Progenitor cell of endocrine pancreas (in vitro differentiated cells): ENCODE measurements around the gene SRRM4. TPM values are rescaled to one million over a fixed set of nuclear protein-coding genes. Genes with fewer than 3 reads are reported as not detected.
"Not testable (repeated sequence)": the region's sequence is repeated elsewhere in the genome, so short reads cannot be mapped to it uniquely, and the experiment has no call there.

Experiments used
- DNase-seq: peaks from one replicate; pipeline ENCODE4 v3.0.0; 2021; ENCODE audit warnings: low spot score; ENCODE audit not compliant: unreplicated experiment
- H3K27ac Mint-ChIP-seq: 2 replicates; pipeline ENCODE4 v1.8.0; 2021; ENCODE audit warnings: mild to moderate bottlenecking, moderate library complexity, mixed read lengths
- H3K27me3 Mint-ChIP-seq: 2 replicates; pipeline ENCODE4 v1.8.0; 2021; ENCODE audit warnings: mixed read lengths
- H3K36me3 Mint-ChIP-seq: 2 replicates; pipeline ENCODE4 v1.8.0; 2022; ENCODE audit warnings: mixed read lengths; ENCODE audit not compliant: insufficient read depth
- H3K4me1 Mint-ChIP-seq: 2 replicates; pipeline ENCODE4 v1.8.0; 2021; ENCODE audit warnings: low read depth, mixed read lengths
- H3K4me3 Mint-ChIP-seq: 2 replicates; pipeline ENCODE4 v1.8.0; 2021; ENCODE audit warnings: low read depth, mild to moderate bottlenecking, moderate library complexity, mixed read lengths
- H3K9me3 Mint-ChIP-seq: 2 replicates; pipeline ENCODE4 v1.8.0; 2021; ENCODE audit warnings: low read depth, mixed read lengths
- total RNA-seq: library from RNA; stranded (reverse); gene quantifications from 2 replicates; pipeline ENCODE4 v1.2.1, GENCODE V29; 2021
- TF ChIP-seq, protein P1 (sequence below): fragments of 200-600 bp; sonication (generic); IDR thresholded peaks from one replicate; pipeline ENCODE4 v1.5.0; 2021; ENCODE audit warnings: antibody characterized with exemption, mild to moderate bottlenecking; ENCODE audit not compliant: unreplicated experiment

The SRRM4 gene
- total RNA-seq, 1 donor from 2014 or later, result 2.4 TPM

DNA sequence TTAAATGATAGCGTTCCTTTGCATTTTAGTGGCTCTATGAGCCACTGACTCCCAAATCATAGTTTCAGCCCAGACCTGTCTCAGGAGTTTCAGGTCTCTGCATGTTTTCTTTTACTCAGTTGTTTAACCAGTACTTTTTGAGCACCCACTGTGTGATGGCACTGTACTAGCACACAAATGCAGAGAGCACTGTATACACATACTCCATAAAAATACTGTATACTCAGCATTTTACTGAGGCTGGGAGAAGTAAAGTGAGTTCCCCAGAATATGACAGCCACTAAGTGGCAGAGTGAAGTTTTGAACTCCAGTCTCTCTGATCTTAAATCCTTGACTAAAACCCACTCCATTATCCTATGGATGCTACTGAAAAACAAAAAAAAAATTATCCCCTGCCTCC lies 121.4 kb downstream of the SRRM4 start:
- peaks cover 7% of the 10 kb centered on the region for H3K9me3 Mint-ChIP-seq
- TF ChIP-seq, protein P1, sequence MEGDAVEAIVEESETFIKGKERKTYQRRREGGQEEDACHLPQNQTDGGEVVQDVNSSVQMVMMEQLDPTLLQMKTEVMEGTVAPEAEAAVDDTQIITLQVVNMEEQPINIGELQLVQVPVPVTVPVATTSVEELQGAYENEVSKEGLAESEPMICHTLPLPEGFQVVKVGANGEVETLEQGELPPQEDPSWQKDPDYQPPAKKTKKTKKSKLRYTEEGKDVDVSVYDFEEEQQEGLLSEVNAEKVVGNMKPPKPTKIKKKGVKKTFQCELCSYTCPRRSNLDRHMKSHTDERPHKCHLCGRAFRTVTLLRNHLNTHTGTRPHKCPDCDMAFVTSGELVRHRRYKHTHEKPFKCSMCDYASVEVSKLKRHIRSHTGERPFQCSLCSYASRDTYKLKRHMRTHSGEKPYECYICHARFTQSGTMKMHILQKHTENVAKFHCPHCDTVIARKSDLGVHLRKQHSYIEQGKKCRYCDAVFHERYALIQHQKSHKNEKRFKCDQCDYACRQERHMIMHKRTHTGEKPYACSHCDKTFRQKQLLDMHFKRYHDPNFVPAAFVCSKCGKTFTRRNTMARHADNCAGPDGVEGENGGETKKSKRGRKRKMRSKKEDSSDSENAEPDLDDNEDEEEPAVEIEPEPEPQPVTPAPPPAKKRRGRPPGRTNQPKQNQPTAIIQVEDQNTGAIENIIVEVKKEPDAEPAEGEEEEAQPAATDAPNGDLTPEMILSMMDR, result no peak
- no peak overlapping the region for H3K27ac Mint-ChIP-seq

DNA sequence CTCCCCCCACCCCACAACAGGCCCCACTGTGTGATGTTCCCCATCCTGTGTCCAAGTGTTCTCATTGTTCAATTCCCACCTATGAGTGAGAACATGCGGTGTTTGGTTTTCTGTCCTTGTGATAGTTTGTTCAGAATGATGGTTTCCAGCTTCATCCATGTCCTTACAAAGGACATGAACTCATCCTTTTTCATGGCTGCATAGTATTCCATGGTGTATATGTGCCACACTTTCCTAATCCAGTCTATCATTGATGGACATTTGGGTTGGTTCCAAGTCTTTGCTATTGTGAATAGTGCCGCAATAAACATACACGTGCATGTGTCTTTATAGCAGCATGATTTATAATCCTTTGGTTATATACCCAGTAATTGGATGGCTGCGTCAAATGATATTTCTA lies 123.6 kb downstream of the SRRM4 start:
- DNase-seq, H3K27me3 Mint-ChIP-seq, H3K4me1 Mint-ChIP-seq, H3K27ac Mint-ChIP-seq, H3K4me3 Mint-ChIP-seq, H3K36me3 Mint-ChIP-seq: not testable (repeated sequence)
- H3K9me3 Mint-ChIP-seq, result peaks cover 14% of the 10 kb centered on the region

More for the DNA sequence above, 121.4 kb downstream of the SRRM4 start:
- peaks cover 6% of the 10 kb centered on the region for H3K27me3 Mint-ChIP-seq
- H3K4me3 Mint-ChIP-seq, result no peak overlapping the region
- H3K36me3 Mint-ChIP-seq, result no peaks in the 10 kb centered on the region
- no peak for DNase-seq
- peaks cover 4% of the 10 kb centered on the region for H3K4me1 Mint-ChIP-seq

DNA sequence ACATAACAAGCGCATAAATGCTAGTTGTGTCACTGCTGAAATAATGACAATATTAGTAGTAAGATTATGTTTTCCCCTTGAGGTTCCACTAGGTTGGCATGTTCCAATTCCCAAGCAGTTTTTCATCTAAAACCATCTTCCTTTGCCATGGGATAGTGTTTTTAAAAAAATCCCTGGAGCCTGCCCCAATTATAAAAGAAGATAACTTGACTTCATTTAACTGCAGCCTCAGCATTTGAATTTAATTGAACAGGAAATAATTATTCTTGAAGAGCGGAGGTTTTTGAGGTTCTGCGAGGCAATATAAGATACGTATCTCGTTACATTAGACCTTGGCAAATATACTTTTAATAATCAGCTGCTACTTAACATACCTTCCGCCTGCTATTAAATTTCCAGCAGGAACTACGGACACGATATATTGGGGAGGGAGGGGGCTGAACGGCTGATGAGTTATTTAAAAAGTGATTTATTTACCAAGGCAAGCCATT lies 132.2 kb downstream of the SRRM4 start:
- no peak overlapping the region for H3K27ac Mint-ChIP-seq

DNA sequence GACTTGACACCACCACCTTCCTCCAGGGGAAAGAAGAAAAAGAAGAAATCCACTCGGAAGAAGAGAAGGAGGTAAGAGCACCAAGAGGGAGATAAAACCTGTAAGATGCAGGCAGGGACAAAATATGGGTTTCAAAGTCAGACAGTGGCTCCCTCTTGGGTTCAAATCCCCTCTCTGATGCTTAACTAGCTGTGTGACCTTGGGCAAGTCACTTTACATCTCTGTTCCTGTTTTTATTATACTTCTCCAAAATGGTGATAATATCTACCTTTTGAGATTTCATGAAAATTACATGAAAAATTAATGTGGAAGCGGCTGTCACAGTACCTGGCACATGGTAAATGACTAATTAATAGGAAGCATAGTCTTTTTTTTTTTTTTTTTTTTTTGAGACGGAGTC lies 133.0 kb downstream of the SRRM4 start:
- no peak overlapping the region for H3K4me3 Mint-ChIP-seq
- TF ChIP-seq, protein P1, result no peak
- peaks cover 10% of the 10 kb centered on the region for H3K4me1 Mint-ChIP-seq
- H3K36me3 Mint-ChIP-seq, result peaks cover 2% of the 10 kb centered on the region
- no peak for DNase-seq
- no peak overlapping the region for H3K27ac Mint-ChIP-seq
- H3K27me3 Mint-ChIP-seq, result peaks cover 4% of the 10 kb centered on the region
- peaks cover 9% of the 10 kb centered on the region for H3K9me3 Mint-ChIP-seq

More for the DNA sequence above, 132.2 kb downstream of the SRRM4 start:
- TF ChIP-seq, protein P1, result no peak
- Mint-ChIP-seq H3K9me3 (peaks cover 14% of the 10 kb centered on the region), H3K27me3 (peaks cover 2% of the 10 kb centered on the region), H3K4me1 (peaks cover 6% of the 10 kb centered on the region), H3K4me3 (no peak overlapping the region), H3K36me3 (peaks cover 2% of the 10 kb centered on the region)
- DNase-seq, result no peak

DNA sequence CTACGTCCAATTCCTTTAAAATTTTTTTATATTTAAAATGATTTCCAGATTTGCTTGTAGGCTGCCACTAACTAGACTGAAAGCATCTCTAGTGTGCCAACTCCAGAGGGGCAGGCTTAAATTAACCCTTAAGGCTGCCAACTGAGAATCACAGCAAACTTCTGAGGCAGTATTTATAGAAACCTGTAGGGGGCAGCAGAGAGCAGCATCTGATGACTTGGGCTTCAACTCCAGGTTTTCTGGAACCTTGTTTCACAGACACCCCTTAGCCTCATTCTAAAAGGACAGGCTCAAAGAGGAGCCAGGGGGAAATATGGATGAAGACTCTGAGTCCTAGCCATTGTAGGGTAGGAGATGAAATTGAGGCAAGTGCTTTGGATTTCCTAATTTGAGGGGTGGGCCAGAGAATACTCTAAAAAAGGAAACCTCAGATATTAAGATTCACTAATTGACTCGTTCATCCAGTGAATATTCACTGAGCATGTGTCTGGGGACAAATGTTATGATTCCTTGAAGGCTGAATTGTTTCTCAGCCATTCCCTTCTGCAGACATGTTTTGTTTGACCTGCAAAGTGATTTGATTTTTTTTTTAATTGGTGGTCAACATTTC lies 134.1 kb downstream of the SRRM4 start:
- no peak overlapping the region for H3K27ac Mint-ChIP-seq
- H3K36me3 Mint-ChIP-seq, result peaks cover 2% of the 10 kb centered on the region
- DNase-seq, result peak; percentile 54
- peaks cover 6% of the 10 kb centered on the region for H3K9me3 Mint-ChIP-seq
- H3K4me1 Mint-ChIP-seq, result peaks cover 10% of the 10 kb centered on the region
- TF ChIP-seq, protein P1, result peak; percentile 94
- H3K27me3 Mint-ChIP-seq, result peaks cover 15% of the 10 kb centered on the region
- no peak overlapping the region for H3K4me3 Mint-ChIP-seq

DNA sequence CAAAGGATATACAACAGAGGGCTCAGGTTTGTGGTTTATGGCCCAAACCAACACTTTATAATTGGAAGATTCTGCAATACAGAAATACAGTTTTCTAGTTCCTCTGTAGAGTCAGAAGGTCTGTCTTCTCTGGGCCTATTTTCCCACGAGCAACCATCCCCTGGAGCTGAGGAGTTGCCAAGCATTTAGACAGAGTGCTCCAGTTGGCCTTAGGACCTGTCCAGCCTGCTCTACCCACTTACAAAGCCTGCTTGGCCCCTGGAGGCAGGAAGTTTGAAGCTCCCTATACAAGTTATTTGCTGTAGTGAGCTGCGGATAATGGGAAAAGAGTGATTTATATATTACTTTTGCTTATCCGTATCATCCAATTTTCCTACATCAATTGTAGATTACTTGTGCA lies 136.6 kb downstream of the SRRM4 start:
- Mint-ChIP-seq H3K4me3 (no peak overlapping the region), H3K4me1 (peaks cover 10% of the 10 kb centered on the region), H3K36me3 (no peaks in the 10 kb centered on the region), H3K27ac (no peak overlapping the region), H3K9me3 (no peaks in the 10 kb centered on the region), H3K27me3 (peaks cover 30% of the 10 kb centered on the region)
- no peak for DNase-seq
- TF ChIP-seq, protein P1, result no peak
